HL-60 (cell line): Measurements from ENCODE around the gene TTI1.

Experiments
- POLR2AphosphoS5 ChIP-seq: IDR thresholded peaks from 2 replicates; pipeline ENCODE4 v1.6.1; 2012; ENCODE audit warnings: low read depth
- SPI1 ChIP-seq: IDR thresholded peaks from 2 replicates; pipeline ENCODE4 v1.6.1; 2012; ENCODE audit warnings: low read depth, mild to moderate bottlenecking, borderline replicate concordance
- TF ChIP-seq, protein P1 (sequence below): IDR thresholded peaks from one replicate; pipeline ENCODE4 v1.5.1; 2011; ENCODE audit warnings: low read length, control low read depth, inconsistent platforms; ENCODE audit not compliant: insufficient read depth
- TF ChIP-seq, protein P2 (sequence below): IDR thresholded peaks from 2 replicates; pipeline ENCODE4 v1.6.1; 2012; ENCODE audit warnings: low read depth; ENCODE audit not compliant: insufficient replicate concordance

DNA sequence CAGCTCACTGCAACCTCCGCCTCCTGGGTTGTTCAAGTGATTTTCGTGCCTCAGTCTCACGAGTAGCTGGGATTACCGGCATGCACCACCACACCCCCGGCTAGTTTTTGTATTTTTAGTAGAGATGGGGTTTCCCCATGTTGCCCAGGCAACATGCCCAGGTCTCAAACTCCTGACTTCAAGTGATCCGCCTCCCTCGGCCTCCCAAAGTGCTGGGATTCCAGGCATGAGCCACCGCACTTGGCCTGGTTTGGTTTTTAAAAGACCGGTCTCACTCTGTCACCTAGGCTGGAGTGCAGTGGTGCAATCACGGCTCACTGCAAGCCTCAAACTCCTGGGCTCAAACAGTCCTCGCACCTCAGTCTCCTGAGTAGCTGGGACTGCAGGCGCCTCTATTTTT lies 90.2 kb downstream of the TTI1 start:
- TF ChIP-seq, protein P1, sequence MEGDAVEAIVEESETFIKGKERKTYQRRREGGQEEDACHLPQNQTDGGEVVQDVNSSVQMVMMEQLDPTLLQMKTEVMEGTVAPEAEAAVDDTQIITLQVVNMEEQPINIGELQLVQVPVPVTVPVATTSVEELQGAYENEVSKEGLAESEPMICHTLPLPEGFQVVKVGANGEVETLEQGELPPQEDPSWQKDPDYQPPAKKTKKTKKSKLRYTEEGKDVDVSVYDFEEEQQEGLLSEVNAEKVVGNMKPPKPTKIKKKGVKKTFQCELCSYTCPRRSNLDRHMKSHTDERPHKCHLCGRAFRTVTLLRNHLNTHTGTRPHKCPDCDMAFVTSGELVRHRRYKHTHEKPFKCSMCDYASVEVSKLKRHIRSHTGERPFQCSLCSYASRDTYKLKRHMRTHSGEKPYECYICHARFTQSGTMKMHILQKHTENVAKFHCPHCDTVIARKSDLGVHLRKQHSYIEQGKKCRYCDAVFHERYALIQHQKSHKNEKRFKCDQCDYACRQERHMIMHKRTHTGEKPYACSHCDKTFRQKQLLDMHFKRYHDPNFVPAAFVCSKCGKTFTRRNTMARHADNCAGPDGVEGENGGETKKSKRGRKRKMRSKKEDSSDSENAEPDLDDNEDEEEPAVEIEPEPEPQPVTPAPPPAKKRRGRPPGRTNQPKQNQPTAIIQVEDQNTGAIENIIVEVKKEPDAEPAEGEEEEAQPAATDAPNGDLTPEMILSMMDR: no peak
- TF ChIP-seq POLR2AphosphoS5 (no peak), SPI1 (no peak)
- TF ChIP-seq, protein P2, sequence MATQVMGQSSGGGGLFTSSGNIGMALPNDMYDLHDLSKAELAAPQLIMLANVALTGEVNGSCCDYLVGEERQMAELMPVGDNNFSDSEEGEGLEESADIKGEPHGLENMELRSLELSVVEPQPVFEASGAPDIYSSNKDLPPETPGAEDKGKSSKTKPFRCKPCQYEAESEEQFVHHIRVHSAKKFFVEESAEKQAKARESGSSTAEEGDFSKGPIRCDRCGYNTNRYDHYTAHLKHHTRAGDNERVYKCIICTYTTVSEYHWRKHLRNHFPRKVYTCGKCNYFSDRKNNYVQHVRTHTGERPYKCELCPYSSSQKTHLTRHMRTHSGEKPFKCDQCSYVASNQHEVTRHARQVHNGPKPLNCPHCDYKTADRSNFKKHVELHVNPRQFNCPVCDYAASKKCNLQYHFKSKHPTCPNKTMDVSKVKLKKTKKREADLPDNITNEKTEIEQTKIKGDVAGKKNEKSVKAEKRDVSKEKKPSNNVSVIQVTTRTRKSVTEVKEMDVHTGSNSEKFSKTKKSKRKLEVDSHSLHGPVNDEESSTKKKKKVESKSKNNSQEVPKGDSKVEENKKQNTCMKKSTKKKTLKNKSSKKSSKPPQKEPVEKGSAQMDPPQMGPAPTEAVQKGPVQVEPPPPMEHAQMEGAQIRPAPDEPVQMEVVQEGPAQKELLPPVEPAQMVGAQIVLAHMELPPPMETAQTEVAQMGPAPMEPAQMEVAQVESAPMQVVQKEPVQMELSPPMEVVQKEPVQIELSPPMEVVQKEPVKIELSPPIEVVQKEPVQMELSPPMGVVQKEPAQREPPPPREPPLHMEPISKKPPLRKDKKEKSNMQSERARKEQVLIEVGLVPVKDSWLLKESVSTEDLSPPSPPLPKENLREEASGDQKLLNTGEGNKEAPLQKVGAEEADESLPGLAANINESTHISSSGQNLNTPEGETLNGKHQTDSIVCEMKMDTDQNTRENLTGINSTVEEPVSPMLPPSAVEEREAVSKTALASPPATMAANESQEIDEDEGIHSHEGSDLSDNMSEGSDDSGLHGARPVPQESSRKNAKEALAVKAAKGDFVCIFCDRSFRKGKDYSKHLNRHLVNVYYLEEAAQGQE: no peak
